H1 (cell line): ENCODE data around the gene PDE4B. TPM values are rescaled to one million over a fixed set of nuclear protein-coding genes. Genes with fewer than 3 reads are reported as not detected.
A peak's percentile ranks its signal among the peaks of the same experiment; 100 is the strongest.

Source experiments
- CEBPB ChIP-seq: IDR thresholded peaks from 2 replicates; pipeline ENCODE4 v1.6.1; 2012; ENCODE audit warnings: low read depth, low read length
- E2F6 ChIP-seq: IDR thresholded peaks from 2 replicates; pipeline ENCODE4 v1.6.1; 2012; ENCODE audit warnings: inconsistent platforms
- EGR1 ChIP-seq: IDR thresholded peaks from 2 replicates; pipeline ENCODE4 v1.6.1; 2011; ENCODE audit warnings: low read depth, low read length, borderline replicate concordance
- FOSL1 ChIP-seq: IDR thresholded peaks from 2 replicates; pipeline ENCODE4 v1.6.1; 2011; ENCODE audit warnings: mild to moderate bottlenecking, low read depth, low read length, moderate library complexity; ENCODE audit not compliant: insufficient read depth
- GABPA ChIP-seq: IDR thresholded peaks from 2 replicates; pipeline ENCODE4 v1.6.1; 2011; ENCODE audit warnings: mild to moderate bottlenecking, low read length, moderate library complexity, borderline replicate concordance; ENCODE audit not compliant: insufficient read depth
- JUN ChIP-seq: IDR thresholded peaks from 2 replicates; pipeline ENCODE4 v1.6.1; 2011; ENCODE audit warnings: low read depth, mild to moderate bottlenecking, improper control_type of control experiment, low read length
- KDM4A ChIP-seq: IDR thresholded peaks from one replicate; pipeline ENCODE4 v1.7.1; 2012; ENCODE audit warnings: low read depth, mild to moderate bottlenecking, moderate library complexity, low read length, inconsistent platforms; ENCODE audit not compliant: severe bottlenecking
- MAX ChIP-seq: IDR thresholded peaks from 2 replicates; pipeline ENCODE4 v1.6.1; 2012; ENCODE audit warnings: inconsistent platforms
- NANOG ChIP-seq: IDR thresholded peaks from 2 replicates; pipeline ENCODE4 v1.6.1; 2011; ENCODE audit warnings: low read length, low read depth, mild to moderate bottlenecking, inconsistent platforms; ENCODE audit not compliant: insufficient read depth, poor library complexity, severe bottlenecking
- SIX5 ChIP-seq: IDR thresholded peaks from 2 replicates; pipeline ENCODE4 v1.6.1; 2011; ENCODE audit warnings: mild to moderate bottlenecking, low read depth, low read length
- TCF12 ChIP-seq: IDR thresholded peaks from 2 replicates; pipeline ENCODE4 v1.6.1; 2011; ENCODE audit warnings: low read depth, mild to moderate bottlenecking, low read length
- polyA plus RNA-seq, 7 experiments: library from polyadenylated mRNA; depleted of rRNA in 3 of 7; stranded (reverse) in 5 of 7; unstranded in 2 of 7; fragments of >200 nt in 5 of 7; fragments of 200-250 nt in 2 of 7; gene quantifications; 1 replicate in 5 of 7; 2 replicates in 1 of 7; 4 replicates in 1 of 7; pipeline versions ENCODE4 v1.2.1 to v1.2.3, GENCODE V29; 2011 to 2013; ENCODE audit warnings: missing spikeins in 2 of 7, mixed read lengths in 2 of 7
- total RNA-seq: library from RNA; stranded (reverse); fragmentation: NEBNext Ultra II Directional; extraction: Animal tissue kit (Norgen Biotek cat#: 25700); gene quantifications from 2 replicates; pipeline ENCODE4 v1.2.1, GENCODE V29; 2021

The PDE4B gene
- total and polyA plus RNA-seq, 2 of the 8 experiments (the other 6 are each of a cell fraction or from before 2014, with no cell fraction given) = 5.0 to 15.1 TPM

DNA sequence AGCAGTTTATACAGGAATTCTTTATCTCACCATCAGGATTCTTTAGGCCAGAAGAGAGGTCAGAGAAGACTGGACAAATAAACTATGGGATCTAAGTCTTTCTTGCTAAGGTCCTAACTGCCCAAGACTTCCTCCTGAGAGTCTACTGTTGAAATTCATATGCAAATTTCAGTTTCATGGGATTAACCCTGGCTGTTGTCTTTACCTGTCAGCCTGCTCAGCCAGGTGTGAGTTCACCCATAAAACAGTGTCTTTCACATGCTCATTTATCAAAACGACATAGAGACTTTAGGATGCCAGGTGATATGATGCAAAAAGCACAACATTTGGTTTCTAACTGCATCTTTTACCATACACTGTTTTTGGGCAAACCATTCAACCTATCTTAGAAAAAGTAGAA lies 211.0 kb downstream of the PDE4B start (continued):
- TF ChIP-seq E2F6 = no peak
- no peak for TF ChIP-seq SIX5
- no peak for TF ChIP-seq FOSL1
- no peak for TF ChIP-seq CEBPB
- no peak for TF ChIP-seq EGR1
- no peak for TF ChIP-seq NANOG
- no peak for TF ChIP-seq MAX
- no peak for TF ChIP-seq KDM4A
- TF ChIP-seq GABPA = no peak
- TF ChIP-seq TCF12 = peak; percentile 95
- TF ChIP-seq JUN = no peak
